IMR-90 (cell line): ENCODE results near the gene ANKLE2. TPM values are rescaled to one million over a fixed set of nuclear protein-coding genes. Genes with fewer than 3 reads are reported as not detected.

ENCODE experiments used
- ATAC-seq: fragments of 200-7000 bp; cut with Tn5 transposase; 2 replicates; pipeline ENCODE4 v1.9.1; 2020; ENCODE audit warnings: low read depth, mild to moderate bottlenecking, moderate library complexity
- BruUV-seq: library from RNA; stranded (reverse); fragments of 400-500 nt; replicated peaks from 2 replicates; lab custom pipeline; 2021; lab: Mats Ljungman, UMichigan
- CTCF ChIA-PET: fragments of 300-600 bp; formaldehyde crosslinking; extraction: SDS; loops from one replicate; lab custom pipeline; 2021; ENCODE audit warnings: antibody characterized with exemption; lab: Yijun Ruan, JAX
- POLR2A ChIA-PET: fragments of 300-600 bp; sonication (Branson Sonifier 250); formaldehyde crosslinking; loops from one replicate; lab custom pipeline; 2022; ENCODE audit warnings: antibody characterized with exemption; ENCODE audit not compliant: unreplicated experiment; lab: Charles Lee
- DNase-seq: peaks from one replicate; pipeline ENCODE4 v3.0.0; 2013
- H2AFZ ChIP-seq: replicated peaks from 2 replicates; pipeline ENCODE3; 2013; ENCODE audit warnings: low read length, mild to moderate bottlenecking; ENCODE audit not compliant: poor library complexity
- H2AK5ac ChIP-seq: 2 replicates; pipeline ENCODE4 v1.6.1; 2013; ENCODE audit warnings: low read depth, low read length, inconsistent platforms
- H2AK9ac ChIP-seq: replicated peaks from 2 replicates; pipeline ENCODE3; 2013; ENCODE audit warnings: mild to moderate bottlenecking, low read depth, low read length, moderate library complexity; ENCODE audit not compliant: poor library complexity
- H2BK120ac ChIP-seq: 2 replicates; pipeline ENCODE4 v1.6.1; 2013; ENCODE audit warnings: low read depth, low read length, inconsistent platforms
- H2BK15ac ChIP-seq: 3 replicates; pipeline ENCODE4 v1.6.1; 2013; ENCODE audit warnings: low read depth, low read length, inconsistent platforms
- H2BK20ac ChIP-seq: 2 replicates; pipeline ENCODE4 v1.6.1; 2013; ENCODE audit warnings: low read depth, mild to moderate bottlenecking, inconsistent platforms, low read length, moderate library complexity
- H2BK5ac ChIP-seq: 2 replicates; pipeline ENCODE4 v1.6.1; 2013; ENCODE audit warnings: mild to moderate bottlenecking, low read depth, low read length, inconsistent platforms; ENCODE audit not compliant: poor library complexity, severe bottlenecking
- H3K14ac ChIP-seq: replicated peaks from 2 replicates; pipeline ENCODE4 v1.6.1; 2013; ENCODE audit warnings: low read depth, low read length, inconsistent platforms
- H3K18ac ChIP-seq: 2 replicates; pipeline ENCODE4 v1.6.1; 2013; ENCODE audit warnings: low read depth, low read length, control low read depth
- H3K23ac ChIP-seq: 2 replicates; pipeline ENCODE4 v1.6.1; 2013; ENCODE audit warnings: low read depth, low read length, inconsistent platforms
- H3K27ac ChIP-seq: 2 replicates; pipeline ENCODE4 v1.5.1; 2013; ENCODE audit warnings: mild to moderate bottlenecking, control low read depth, low read length; ENCODE audit not compliant: insufficient read depth
- H3K27me3 ChIP-seq: 2 replicates; pipeline ENCODE4 v1.6.1; 2013; ENCODE audit warnings: low read length; ENCODE audit not compliant: control insufficient read depth, insufficient read depth
- H3K36me3 ChIP-seq: 2 replicates; pipeline ENCODE4 v1.6.1; 2013; ENCODE audit warnings: low read length, mixed read lengths; ENCODE audit not compliant: control insufficient read depth, insufficient read depth
- H3K4ac ChIP-seq: 2 replicates; pipeline ENCODE4 v1.6.1; 2013; ENCODE audit warnings: low read depth, low read length, inconsistent platforms
- H3K4me1 ChIP-seq: 2 replicates; pipeline ENCODE4 v1.6.1; 2013; ENCODE audit warnings: low read length, mixed read lengths; ENCODE audit not compliant: control insufficient read depth, insufficient read depth
- H3K4me2 ChIP-seq: 2 replicates; pipeline ENCODE4 v1.6.1; 2013; ENCODE audit warnings: low read depth, mild to moderate bottlenecking, control low read depth, low read length, moderate library complexity
- H3K4me3 ChIP-seq: 2 replicates; pipeline ENCODE4 v1.5.1; 2013; ENCODE audit warnings: low read depth, mild to moderate bottlenecking, control low read depth, low read length, moderate library complexity; ENCODE audit not compliant: insufficient read depth
- H3K56ac ChIP-seq: 2 replicates; pipeline ENCODE4 v1.6.1; 2013; ENCODE audit warnings: low read length, inconsistent platforms; ENCODE audit not compliant: insufficient read depth; ENCODE audit errors: extremely low read depth
- H3K79me1 ChIP-seq, 2 experiments: 2 replicates each; pipeline ENCODE4 v1.6.1; 2013; ENCODE audit warnings: low read length in 2 of 2, inconsistent platforms in 1 of 2, low read depth in 1 of 2
- H3K9ac ChIP-seq: 2 replicates; pipeline ENCODE4 v1.6.1; 2013; ENCODE audit warnings: low read depth, low read length, control low read depth
- H3K9me1 ChIP-seq: 2 replicates; pipeline ENCODE4 v1.6.1; 2013; ENCODE audit warnings: low read length, inconsistent platforms; ENCODE audit not compliant: insufficient read depth
- H3K9me3 ChIP-seq: 2 replicates; pipeline ENCODE4 v1.6.1; 2013; ENCODE audit warnings: low read length; ENCODE audit not compliant: control insufficient read depth, insufficient read depth
- H4K20me1 ChIP-seq: 2 replicates; pipeline ENCODE4 v1.6.1; 2013; ENCODE audit warnings: low read length, inconsistent platforms; ENCODE audit not compliant: insufficient read depth
- H4K5ac ChIP-seq: 2 replicates; pipeline ENCODE4 v1.6.1; 2013; ENCODE audit warnings: mild to moderate bottlenecking, low read depth, low read length, control low read depth
- H4K8ac ChIP-seq, 2 experiments: 2 replicates each; pipeline ENCODE4 v1.6.1; 2013; ENCODE audit warnings: low read depth in 2 of 2, low read length in 2 of 2, control low read depth in 1 of 2, inconsistent platforms in 1 of 2
- H4K91ac ChIP-seq: 2 replicates; pipeline ENCODE4 v1.6.1; 2013; ENCODE audit warnings: low read depth, low read length, inconsistent platforms; ENCODE audit not compliant: insufficient read depth
- BHLHE40 ChIP-seq: fragments of 150-350 bp; IDR thresholded peaks from 2 replicates; pipeline ENCODE4 v1.6.1; 2016; ENCODE audit warnings: mild to moderate bottlenecking, low read depth, low read length
- CEBPB ChIP-seq: IDR thresholded peaks from 2 replicates; pipeline ENCODE4 v1.6.1; 2012; ENCODE audit warnings: low read depth, low read length, improper control_type of control experiment
- CTCF ChIP-seq: conservative IDR thresholded peaks from 2 replicates; pipeline ENCODE4 v1.5.1; 2012; ENCODE audit warnings: mild to moderate bottlenecking, low read depth, low read length, improper control_type of control experiment
- ELK1 ChIP-seq: fragments of 150-350 bp; IDR thresholded peaks from 2 replicates; pipeline ENCODE4 v1.6.1; 2016; ENCODE audit warnings: low read depth, mild to moderate bottlenecking, low read length, moderate library complexity, borderline replicate concordance
- FOS ChIP-seq: fragments of 150-350 bp; IDR thresholded peaks from 2 replicates; pipeline ENCODE4 v1.6.1; 2016; ENCODE audit warnings: low read depth, low read length
- MAFK ChIP-seq: IDR thresholded peaks from 2 replicates; pipeline ENCODE4 v1.6.1; 2012; ENCODE audit warnings: low read depth, low read length, improper control_type of control experiment
- MAZ ChIP-seq: IDR thresholded peaks from 2 replicates; pipeline ENCODE4 v1.6.1; 2012; ENCODE audit warnings: low read depth, mild to moderate bottlenecking, low read length, improper control_type of control experiment, moderate library complexity, borderline replicate concordance
- MXI1 ChIP-seq: IDR thresholded peaks from 2 replicates; pipeline ENCODE4 v1.6.1; 2012; ENCODE audit warnings: low read depth, mild to moderate bottlenecking, low read length, moderate library complexity, borderline replicate concordance
- POLR2A ChIP-seq: IDR thresholded peaks from 2 replicates; pipeline ENCODE4 v1.6.1; 2012; ENCODE audit warnings: mild to moderate bottlenecking, low read depth, low read length
- RCOR1 ChIP-seq: IDR thresholded peaks from 2 replicates; pipeline ENCODE4 v1.6.1; 2012; ENCODE audit warnings: mild to moderate bottlenecking, low read length, improper control_type of control experiment; ENCODE audit not compliant: insufficient replicate concordance
- RFX5 ChIP-seq: IDR thresholded peaks from 2 replicates; pipeline ENCODE4 v1.8.0; 2012; ENCODE audit warnings: low read depth, mild to moderate bottlenecking, low read length, moderate library complexity
- SMC3 ChIP-seq: fragments of 150-350 bp; IDR thresholded peaks from 2 replicates; pipeline ENCODE4 v1.6.1; 2016; ENCODE audit warnings: low read depth, mild to moderate bottlenecking, antibody characterized with exemption, low read length, moderate library complexity
- USF2 ChIP-seq: fragments of 150-350 bp; IDR thresholded peaks from 2 replicates; pipeline ENCODE4 v1.6.1; 2017; ENCODE audit warnings: mild to moderate bottlenecking, antibody characterized with exemption, low read length, low read depth
- WGBS, 2 experiments: methylation state at CpG; one replicate each; pipeline versions ENCODE4 v1.1.5 to v1.1.7; 2013; ENCODE audit warnings: missing lambda C conversion rate in 2 of 2; ENCODE audit not compliant: insufficient read length in 1 of 2; ENCODE audit errors: extremely low coverage in 2 of 2; 5-methylcytosine and 5-hydroxymethylcytosine counted together
- dilution Hi-C: fragments of 300-500 bp; cut with HindIII; formaldehyde crosslinking; loops from one replicate; pipeline ENCODE4 v1.14.3; 2018; ENCODE audit warnings: low sequenced_read_pairs; ENCODE audit not compliant: unreplicated experiment
- in situ Hi-C: fragments of 300-500 bp; cut with MboI; formaldehyde crosslinking; loops from 3 replicates; pipeline ENCODE4 v1.14.3; 2019; ENCODE audit warnings: low sequenced_read_pairs, inconsistent platforms, mixed read lengths
- intact Hi-C: fragments of 100-400 bp; cut with micrococcal nuclease; formaldehyde crosslinking; loops from 2 replicates; pipeline ENCODE4 v1.10.0; 2022
- polyA plus RNA-seq, 3 experiments: library from polyadenylated mRNA; depleted of rRNA; stranded (reverse); fragments of >200 nt; gene quantifications; 2 replicates each; pipeline ENCODE4 v1.2.3, GENCODE V29; 2012; ENCODE audit warnings: low replicate concordance in 1 of 3
- total RNA-seq: library from RNA; depleted of rRNA; stranded (reverse); fragments of >200 nt; gene quantifications from 2 replicates; pipeline ENCODE4 v1.2.3, GENCODE V29; 2012

The ANKLE2 gene
- total and polyA plus RNA-seq, 2 of the 4 experiments (the other 2 are of a cell fraction) = 63.4 to 82.4 TPM

- CTCF ChIA-PET = no interaction called here
- DNase-seq = peak; percentile 42
- Histone ChIP-seq H3K14ac (no peak overlapping the region), H3K9ac (no peak overlapping the region), H3K27me3 (no peaks in the 10 kb centered on the region), H3K18ac (no peak overlapping the region), H3K27ac (no peak overlapping the region), H2BK5ac (no peak overlapping the region), H3K23ac (no peak overlapping the region), H2BK15ac (no peak overlapping the region), H2AK5ac (no peak overlapping the region), H4K20me1 (peaks cover 30% of the 10 kb centered on the region), H3K4me1 (no peaks in the 10 kb centered on the region), H2BK120ac (no peak overlapping the region), H3K56ac (no peak overlapping the region), H3K9me1 (no peaks in the 10 kb centered on the region), H3K4me3 (no peak overlapping the region), H3K36me3 (peaks cover 66% of the 10 kb centered on the region), H2BK20ac (no peak overlapping the region), H3K4me2 (no peak overlapping the region), H3K79me1 (peaks cover 25 to 49% of the 10 kb centered on the region in 2 experiments), H4K91ac (no peak overlapping the region), H4K8ac (no peak overlapping the region), H2AK9ac (peak overlapping the region; percentile 44), H3K4ac (no peak overlapping the region), H2AFZ (no peak overlapping the region), H3K9me3 (no peaks in the 10 kb centered on the region), H4K5ac (no peak overlapping the region)
- in situ Hi-C loops = no loop called here
- WGBS, 2 experiments = 89% methylated on average over 7 of the region's 30 CpGs; no CpG with 5 or more reads in 1 of the 2 experiments
- intact Hi-C loops = no loop called here
- ATAC-seq = no peak
- TF ChIP-seq MAFK = no peak
- TF ChIP-seq MAZ = no peak
- TF ChIP-seq RFX5 = no peak
- TF ChIP-seq RCOR1 = no peak
- TF ChIP-seq POLR2A = no peak
- TF ChIP-seq BHLHE40 = no peak
- TF ChIP-seq FOS = no peak
- no peak for TF ChIP-seq CEBPB
- no peak for TF ChIP-seq ELK1
- no peak for TF ChIP-seq SMC3
- TF ChIP-seq CTCF = no peak
- no peak for TF ChIP-seq USF2
- no peak for TF ChIP-seq MXI1
- POLR2A ChIA-PET = no interaction called here
- dilution Hi-C loops = no loop called here
- BruUV-seq = no TSS peak
Observed at GRCh38 chr12:132723015-132723763, 38.4 kb downstream of the ANKLE2 start.
